GM21717 (cell line): ENCODE measurements around the gene TSPAN12.

Experiments used
- ATAC-seq: cut with Tn5 transposase; IDR thresholded peaks from one replicate; pipeline ENCODE4 v1.9.1; 2021; ENCODE audit warnings: mild to moderate bottlenecking, moderate library complexity; ENCODE audit not compliant: unreplicated experiment

The TSPAN12 gene

GRCh38 chr7:120770206-120770605 lies 87.7 kb downstream of the TSPAN12 start:
- no peak for ATAC-seq

- ATAC-seq = no peak
Measured at GRCh38 chr7:120760851-120761250, 97.1 kb downstream of the TSPAN12 start.

GRCh38 chr7:120760050-120760449 lies 97.9 kb downstream of the TSPAN12 start:
- peak; percentile 90 for ATAC-seq

GRCh38 chr7:120743128-120743527 lies 114.8 kb downstream of the TSPAN12 start:
- ATAC-seq = no peak

- no peak for ATAC-seq
Measured at GRCh38 chr7:120742372-120742771, 115.6 kb downstream of the TSPAN12 start.

- ATAC-seq = no peak
Measured at GRCh38 chr7:120741371-120742042, 116.4 kb downstream of the TSPAN12 start.

- ATAC-seq = no peak
Measured at GRCh38 chr7:120740348-120740747, 117.6 kb downstream of the TSPAN12 start.

GRCh38 chr7:120738816-120739215 lies 119.1 kb downstream of the TSPAN12 start:
- no peak for ATAC-seq
